ENCODE data around the gene AMN.

Gene AMN

GRCh38 chr14:102898776-102899515 lies 23.5 kb upstream of the AMN start:
- in situ Hi-C loops (cut with HindIII; ENCODE audit: low sequenced_read_pairs): no loop called here

GRCh38 chr14:102899516-102899900 lies 23.0 kb upstream of the AMN start:
- in situ Hi-C loops (cut with HindIII; ENCODE audit: low sequenced_read_pairs): no loop called here

- in situ Hi-C loops (cut with HindIII; ENCODE audit: low sequenced_read_pairs): no loop called here
These were observed 21.6 kb upstream of the AMN start for GRCh38 chr14:102900631-102901571.

GRCh38 chr14:102901633-102902032 lies 20.8 kb upstream of the AMN start:
- in situ Hi-C loops (cut with HindIII; ENCODE audit: low sequenced_read_pairs): no loop called here

GRCh38 chr14:102902086-102902485 lies 20.4 kb upstream of the AMN start:
- in situ Hi-C loops (cut with HindIII; ENCODE audit: low sequenced_read_pairs): no loop called here

- in situ Hi-C loops (cut with HindIII; ENCODE audit: low sequenced_read_pairs): no loop called here
These were observed 19.8 kb upstream of the AMN start for GRCh38 chr14:102902523-102903247.

- in situ Hi-C loops (cut with HindIII; ENCODE audit: low sequenced_read_pairs): no loop called here
These were observed 19.1 kb upstream of the AMN start for GRCh38 chr14:102903248-102903888.

- in situ Hi-C loops (cut with HindIII; ENCODE audit: low sequenced_read_pairs): no loop called here
These were observed 18.5 kb upstream of the AMN start for GRCh38 chr14:102903889-102904512.

GRCh38 chr14:102905116-102906108 lies 17.1 kb upstream of the AMN start:
- in situ Hi-C loops (cut with HindIII; ENCODE audit: low sequenced_read_pairs): no loop called here

GRCh38 chr14:102906616-102907302 lies 15.7 kb upstream of the AMN start:
- in situ Hi-C loops (cut with HindIII; ENCODE audit: low sequenced_read_pairs): no loop called here

- in situ Hi-C loops (cut with HindIII; ENCODE audit: low sequenced_read_pairs): no loop called here
These were observed 15.1 kb upstream of the AMN start for GRCh38 chr14:102907303-102907844.

GRCh38 chr14:102907980-102908730 lies 14.3 kb upstream of the AMN start:
- in situ Hi-C loops (cut with HindIII; ENCODE audit: low sequenced_read_pairs): no loop called here

GRCh38 chr14:102908766-102909455 lies 13.6 kb upstream of the AMN start:
- in situ Hi-C loops (cut with HindIII; ENCODE audit: low sequenced_read_pairs): no loop called here

GRCh38 chr14:102909462-102909861 lies 13.0 kb upstream of the AMN start:
- in situ Hi-C loops (cut with HindIII; ENCODE audit: low sequenced_read_pairs): no loop called here

- in situ Hi-C loops (cut with HindIII; ENCODE audit: low sequenced_read_pairs): no loop called here
These were observed 12.6 kb upstream of the AMN start for GRCh38 chr14:102909911-102910310.

- in situ Hi-C loops (cut with HindIII; ENCODE audit: low sequenced_read_pairs): no loop called here
These were observed 12.0 kb upstream of the AMN start for GRCh38 chr14:102910442-102910841.

- in situ Hi-C loops (cut with HindIII; ENCODE audit: low sequenced_read_pairs): no loop called here
These were observed 10.9 kb upstream of the AMN start for GRCh38 chr14:102911541-102911951.
